KMS-11 (cell line): ENCODE data around the gene RNF144A.

Experiments used
- H2AFZ ChIP-seq: fragments of 200-600 bp; sonication (generic); 2 replicates; pipeline ENCODE4 v1.6.1; 2016; ENCODE audit warnings: antibody characterized with exemption, mixed run types, low read depth
- H3K27ac ChIP-seq: fragments of 200-600 bp; sonication (generic); 2 replicates; pipeline ENCODE4 v1.6.1; 2016; ENCODE audit warnings: mild to moderate bottlenecking, mixed run types
- H3K27me3 ChIP-seq: fragments of 200-600 bp; sonication (generic); 2 replicates; pipeline ENCODE4 v1.6.1; 2017; ENCODE audit warnings: mild to moderate bottlenecking, low read depth, mixed run types, moderate library complexity; ENCODE audit not compliant: insufficient read depth
- H3K36me3 ChIP-seq: fragments of 200-600 bp; sonication (generic); 2 replicates; pipeline ENCODE4 v1.6.1; 2017; ENCODE audit warnings: mild to moderate bottlenecking, mixed run types; ENCODE audit not compliant: insufficient read depth
- H3K4me1 ChIP-seq: fragments of 200-600 bp; sonication (generic); 2 replicates; pipeline ENCODE4 v1.6.1; 2016; ENCODE audit warnings: mild to moderate bottlenecking, low read depth, mixed run types; ENCODE audit not compliant: poor library complexity, severe bottlenecking
- H3K4me2 ChIP-seq: fragments of 200-600 bp; sonication (generic); 2 replicates; pipeline ENCODE4 v1.7.0; 2016; ENCODE audit warnings: mild to moderate bottlenecking, mixed run types
- H3K4me3 ChIP-seq: fragments of 200-600 bp; sonication (generic); IDR thresholded peaks from 2 replicates; pipeline ENCODE4 v1.6.1; 2017; ENCODE audit warnings: low read depth, low read length, mixed read lengths; ENCODE audit not compliant: insufficient read depth
- H3K79me2 ChIP-seq: fragments of 200-600 bp; sonication (generic); 2 replicates; pipeline ENCODE4 v1.6.1; 2016; ENCODE audit warnings: low read depth, mixed run types; ENCODE audit not compliant: insufficient read depth
- H3K9ac ChIP-seq: fragments of 200-600 bp; sonication (generic); 2 replicates; pipeline ENCODE4 v1.6.1; 2016; ENCODE audit warnings: mild to moderate bottlenecking, mixed run types
- H4K20me1 ChIP-seq: fragments of 200-600 bp; sonication (generic); 2 replicates; pipeline ENCODE4 v1.6.1; 2016; ENCODE audit warnings: mild to moderate bottlenecking, mixed run types; ENCODE audit not compliant: insufficient read depth
- TF ChIP-seq, protein P1 (sequence below): fragments of 200-600 bp; sonication (generic); conservative IDR thresholded peaks from 2 replicates; pipeline ENCODE4 v1.6.1; 2017; ENCODE audit warnings: low read depth, mild to moderate bottlenecking, antibody characterized with exemption, low read length, moderate library complexity, mixed read lengths

RNF144A gene

GRCh38 chr2:7077660-7078267, 160.6 kb downstream of the RNF144A start:
- TF ChIP-seq, protein P1, sequence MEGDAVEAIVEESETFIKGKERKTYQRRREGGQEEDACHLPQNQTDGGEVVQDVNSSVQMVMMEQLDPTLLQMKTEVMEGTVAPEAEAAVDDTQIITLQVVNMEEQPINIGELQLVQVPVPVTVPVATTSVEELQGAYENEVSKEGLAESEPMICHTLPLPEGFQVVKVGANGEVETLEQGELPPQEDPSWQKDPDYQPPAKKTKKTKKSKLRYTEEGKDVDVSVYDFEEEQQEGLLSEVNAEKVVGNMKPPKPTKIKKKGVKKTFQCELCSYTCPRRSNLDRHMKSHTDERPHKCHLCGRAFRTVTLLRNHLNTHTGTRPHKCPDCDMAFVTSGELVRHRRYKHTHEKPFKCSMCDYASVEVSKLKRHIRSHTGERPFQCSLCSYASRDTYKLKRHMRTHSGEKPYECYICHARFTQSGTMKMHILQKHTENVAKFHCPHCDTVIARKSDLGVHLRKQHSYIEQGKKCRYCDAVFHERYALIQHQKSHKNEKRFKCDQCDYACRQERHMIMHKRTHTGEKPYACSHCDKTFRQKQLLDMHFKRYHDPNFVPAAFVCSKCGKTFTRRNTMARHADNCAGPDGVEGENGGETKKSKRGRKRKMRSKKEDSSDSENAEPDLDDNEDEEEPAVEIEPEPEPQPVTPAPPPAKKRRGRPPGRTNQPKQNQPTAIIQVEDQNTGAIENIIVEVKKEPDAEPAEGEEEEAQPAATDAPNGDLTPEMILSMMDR: no peak
- Histone ChIP-seq H3K27ac (no peak overlapping the region), H4K20me1 (no peaks in the 10 kb centered on the region), H3K4me1 (no peaks in the 10 kb centered on the region), H3K36me3 (no peaks in the 10 kb centered on the region), H3K79me2 (no peaks in the 10 kb centered on the region), H3K9ac (no peak overlapping the region), H3K27me3 (no peaks in the 10 kb centered on the region), H3K4me2 (no peak overlapping the region), H2AFZ (no peak overlapping the region), H3K4me3 (no peak overlapping the region)

GRCh38 chr2:7083580-7084509, 166.6 kb downstream of the RNF144A start:
- Histone ChIP-seq H3K4me2 (0 out of 2 replicates have a peak overlapping the region, but pooled peaks have one; percentile 20), H3K4me3 (no peak overlapping the region), H3K4me1 (peaks cover 5% of the 10 kb centered on the region), H3K9ac (no peak overlapping the region), H4K20me1 (no peaks in the 10 kb centered on the region), H3K27ac (no peak overlapping the region), H3K79me2 (no peaks in the 10 kb centered on the region), H2AFZ (peak overlapping the region; percentile 60; the same call in 1 of the 2 replicates), H3K36me3 (no peaks in the 10 kb centered on the region), H3K27me3 (no peaks in the 10 kb centered on the region)
- TF ChIP-seq, protein P1: peak; percentile 81

DNA sequence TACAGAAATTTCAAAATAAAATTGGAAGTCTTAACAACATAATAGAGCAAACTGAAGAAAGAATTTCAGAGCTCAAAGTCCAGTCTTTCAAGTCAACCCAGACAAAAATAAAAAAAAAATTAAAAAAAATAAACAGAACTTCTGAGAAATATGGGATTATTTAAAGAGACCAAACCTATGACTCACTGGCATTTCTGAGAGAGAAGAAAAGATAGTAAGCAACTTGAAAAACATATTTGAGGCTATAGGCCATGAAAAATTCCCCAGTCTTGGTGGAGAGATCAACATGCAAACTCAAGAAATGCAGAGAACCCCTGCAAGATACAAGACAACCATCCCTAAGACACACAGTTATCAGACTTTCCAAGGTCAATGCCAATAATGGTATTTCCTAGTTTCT, 167.4 kb downstream of the RNF144A start:
- Histone ChIP-seq H2AFZ (no peak overlapping the region), H3K27me3 (no peaks in the 10 kb centered on the region), H3K27ac (no peak overlapping the region), H4K20me1 (no peaks in the 10 kb centered on the region), H3K4me2 (no peak overlapping the region), H3K4me3 (no peak overlapping the region), H3K4me1 (peaks cover 5% of the 10 kb centered on the region), H3K79me2 (no peaks in the 10 kb centered on the region), H3K9ac (no peak overlapping the region), H3K36me3 (no peaks in the 10 kb centered on the region)
- TF ChIP-seq, protein P1: no peak

- no peaks in the 10 kb centered on the region for H3K79me2 ChIP-seq
- no peak overlapping the region for H3K4me3 ChIP-seq
- no peak overlapping the region for H3K4me2 ChIP-seq
- H3K9ac ChIP-seq: no peak overlapping the region
- H3K36me3 ChIP-seq: no peaks in the 10 kb centered on the region
- no peak overlapping the region for H2AFZ ChIP-seq
- no peaks in the 10 kb centered on the region for H3K27me3 ChIP-seq
- H3K27ac ChIP-seq: no peak overlapping the region
- TF ChIP-seq, protein P1: no peak
- H3K4me1 ChIP-seq: peaks cover 2% of the 10 kb centered on the region
- H4K20me1 ChIP-seq: no peaks in the 10 kb centered on the region
Observed at GRCh38 chr2:7089284-7089683, 172.1 kb downstream of the RNF144A start.
